ENCODE data around the gene AHR.

DNA sequence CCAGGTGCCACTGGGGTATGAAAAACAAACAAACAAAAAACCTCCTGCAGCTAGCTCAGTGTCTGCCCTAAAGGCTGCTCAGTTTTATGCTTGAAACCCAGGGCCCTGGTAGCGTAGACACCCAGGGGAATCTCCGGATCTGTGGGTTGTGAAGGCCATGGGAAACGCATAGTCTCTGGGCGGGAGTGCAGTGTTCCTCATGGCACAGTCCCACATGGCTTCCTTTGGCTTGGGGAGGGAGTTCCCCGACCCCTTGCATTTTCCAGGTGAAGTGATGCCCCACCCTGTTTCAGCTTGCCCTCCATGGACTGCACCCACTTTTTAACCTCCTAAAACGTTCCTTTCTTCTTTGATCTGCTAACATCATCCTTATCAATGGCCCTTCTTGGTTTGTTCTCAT, 56.0 kb downstream of the AHR start:
- TF ChIP-seq, protein P1, sequence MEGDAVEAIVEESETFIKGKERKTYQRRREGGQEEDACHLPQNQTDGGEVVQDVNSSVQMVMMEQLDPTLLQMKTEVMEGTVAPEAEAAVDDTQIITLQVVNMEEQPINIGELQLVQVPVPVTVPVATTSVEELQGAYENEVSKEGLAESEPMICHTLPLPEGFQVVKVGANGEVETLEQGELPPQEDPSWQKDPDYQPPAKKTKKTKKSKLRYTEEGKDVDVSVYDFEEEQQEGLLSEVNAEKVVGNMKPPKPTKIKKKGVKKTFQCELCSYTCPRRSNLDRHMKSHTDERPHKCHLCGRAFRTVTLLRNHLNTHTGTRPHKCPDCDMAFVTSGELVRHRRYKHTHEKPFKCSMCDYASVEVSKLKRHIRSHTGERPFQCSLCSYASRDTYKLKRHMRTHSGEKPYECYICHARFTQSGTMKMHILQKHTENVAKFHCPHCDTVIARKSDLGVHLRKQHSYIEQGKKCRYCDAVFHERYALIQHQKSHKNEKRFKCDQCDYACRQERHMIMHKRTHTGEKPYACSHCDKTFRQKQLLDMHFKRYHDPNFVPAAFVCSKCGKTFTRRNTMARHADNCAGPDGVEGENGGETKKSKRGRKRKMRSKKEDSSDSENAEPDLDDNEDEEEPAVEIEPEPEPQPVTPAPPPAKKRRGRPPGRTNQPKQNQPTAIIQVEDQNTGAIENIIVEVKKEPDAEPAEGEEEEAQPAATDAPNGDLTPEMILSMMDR (conservative IDR thresholded peaks at IDR 0.05; ENCODE audit: low read depth, low read length), result no peak
- no peak for TF ChIP-seq EZH2 (IDR thresholded peaks at IDR 0.05; ENCODE audit: borderline replicate concordance, low read depth, low read length, poor library complexity, severe bottlenecking)
